SU-DHL-6 (cell line): ENCODE results near the gene MAML3.
A peak's percentile ranks its signal among the peaks of the same experiment; 100 is the strongest.

Experiments
- H2AFZ ChIP-seq: fragments of 200-600 bp; sonication (generic); 2 replicates; pipeline ENCODE4 v1.6.1; 2014; ENCODE audit warnings: low read depth, mild to moderate bottlenecking, moderate library complexity, mixed read lengths, antibody characterized with exemption, low read length; ENCODE audit not compliant: severe bottlenecking
- H3F3A ChIP-seq: fragments of 200-600 bp; shearing (Covaris generic); 2 replicates; pipeline ENCODE4 v1.6.0; 2016; ENCODE audit warnings: antibody characterized with exemption, mild to moderate bottlenecking; ENCODE audit not compliant: insufficient read depth
- H3K27ac ChIP-seq: fragments of 200-600 bp; sonication (generic); 2 replicates; pipeline ENCODE4 v1.5.1; 2016; ENCODE audit warnings: low read depth, mild to moderate bottlenecking, low read length, moderate library complexity, mixed read lengths
- H3K27me3 ChIP-seq: fragments of 200-600 bp; sonication (generic), shearing (Covaris generic); 2 replicates; pipeline ENCODE4 v1.6.0; 2014; ENCODE audit warnings: mild to moderate bottlenecking, low read length
- H3K36me3 ChIP-seq: fragments of 200-600 bp; sonication (generic); 2 replicates; pipeline ENCODE4 v1.6.1; 2014; ENCODE audit warnings: mild to moderate bottlenecking, low read length, mixed read lengths
- H3K4me2 ChIP-seq: fragments of 300-600, 200-600 bp; shearing (Covaris generic), sonication (generic); 2 replicates; pipeline ENCODE4 v1.6.0; 2014; ENCODE audit warnings: low read length, low read depth, mild to moderate bottlenecking; ENCODE audit not compliant: poor library complexity, severe bottlenecking
- H3K4me3 ChIP-seq: fragments of 200-600 bp; sonication (generic); 2 replicates; pipeline ENCODE4 v1.5.1; 2014; ENCODE audit warnings: antibody characterized with exemption, low read length, mild to moderate bottlenecking, mixed read lengths; ENCODE audit not compliant: insufficient read depth, poor library complexity, severe bottlenecking
- H3K79me2 ChIP-seq: fragments of 200-600 bp; sonication (generic); 2 replicates; pipeline ENCODE4 v1.6.1; 2014; ENCODE audit warnings: mild to moderate bottlenecking, low read length, moderate library complexity; ENCODE audit not compliant: insufficient read depth
- H3K9ac ChIP-seq: fragments of 200-600 bp; sonication (generic); 2 replicates; pipeline ENCODE4 v1.7.0; 2014; ENCODE audit warnings: mild to moderate bottlenecking, low read length
- H3K9me2 ChIP-seq: fragments of 200-600 bp; sonication (generic); replicated peaks from 2 replicates; pipeline ENCODE4 v1.6.1; 2014; ENCODE audit warnings: low read length; ENCODE audit not compliant: insufficient read depth
- H3K9me3 ChIP-seq: fragments of 200-600 bp; sonication (generic); 2 replicates; pipeline ENCODE4 v1.6.1; 2014; ENCODE audit warnings: low read length, mixed read lengths; ENCODE audit not compliant: insufficient read depth
- H4K20me1 ChIP-seq: fragments of 200-600 bp; sonication (generic); 2 replicates; pipeline ENCODE4 v1.6.1; 2014; ENCODE audit warnings: low read depth, mild to moderate bottlenecking, antibody characterized with exemption, low read length, moderate library complexity, mixed read lengths
- CTCF ChIP-seq: fragments of 200-600 bp; sonication (generic); IDR thresholded peaks from one replicate; pipeline ENCODE4 v1.5.1; 2017; ENCODE audit warnings: antibody characterized with exemption, mild to moderate bottlenecking, low read length, moderate library complexity; ENCODE audit not compliant: insufficient read depth, poor library complexity, severe bottlenecking
- EZH2phosphoT487 ChIP-seq: fragments of 200-600 bp; sonication (generic), shearing (Covaris generic); conservative IDR thresholded peaks from 2 replicates; pipeline ENCODE4 v1.6.1; 2018; ENCODE audit warnings: mild to moderate bottlenecking, antibody characterized with exemption, low read length, moderate library complexity, mixed read lengths

The MAML3 gene

GRCh38 chr4:140151699-140152012 is 2.3 kb downstream of the MAML3 start:
- Histone ChIP-seq H3K36me3 (no peaks in the 10 kb centered on the region), H3K4me2 (peak overlapping the region; percentile 88), H2AFZ (peak overlapping the region; percentile 87), H4K20me1 (no peaks in the 10 kb centered on the region), H3F3A (peaks cover 21% of the 10 kb centered on the region), H3K9me2 (no peaks in the 10 kb centered on the region), H3K79me2 (no peaks in the 10 kb centered on the region), H3K9me3 (no peaks in the 10 kb centered on the region), H3K9ac (peak overlapping the region; percentile 61), H3K4me3 (peak overlapping the region; percentile 63), H3K27ac (no peak overlapping the region), H3K27me3 (no peaks in the 10 kb centered on the region)
- TF ChIP-seq EZH2phosphoT487 (no peak), CTCF (no peak)

- Histone ChIP-seq H3K9ac (peak overlapping the region; percentile 61), H3K36me3 (no peaks in the 10 kb centered on the region), H3K9me3 (no peaks in the 10 kb centered on the region), H4K20me1 (no peaks in the 10 kb centered on the region), H3K4me3 (peak overlapping the region; percentile 63), H3F3A (peaks cover 16% of the 10 kb centered on the region), H3K27me3 (no peaks in the 10 kb centered on the region), H3K27ac (no peak overlapping the region), H3K4me2 (peak overlapping the region; percentile 88), H3K9me2 (no peaks in the 10 kb centered on the region), H2AFZ (peak overlapping the region; percentile 87), H3K79me2 (no peaks in the 10 kb centered on the region)
- TF ChIP-seq CTCF = no peak
- TF ChIP-seq EZH2phosphoT487 = no peak
Measured at GRCh38 chr4:140150886-140151698, 2.9 kb downstream of the MAML3 start.

GRCh38 chr4:140150636-140150885 is 3.4 kb downstream of the MAML3 start:
- H3K79me2 ChIP-seq = no peaks in the 10 kb centered on the region
- H3K9me3 ChIP-seq = no peaks in the 10 kb centered on the region
- TF ChIP-seq CTCF = no peak
- no peak for TF ChIP-seq EZH2phosphoT487
- H4K20me1 ChIP-seq = no peaks in the 10 kb centered on the region
- peak overlapping the region; percentile 63 for H3K4me3 ChIP-seq
- H3K27me3 ChIP-seq = no peaks in the 10 kb centered on the region
- H3K27ac ChIP-seq = no peak overlapping the region
- H3K9ac ChIP-seq = peak overlapping the region; percentile 61
- H3F3A ChIP-seq = peaks cover 16% of the 10 kb centered on the region
- H3K4me2 ChIP-seq = peak overlapping the region; percentile 88
- H2AFZ ChIP-seq = peak overlapping the region; percentile 87
- H3K9me2 ChIP-seq = no peaks in the 10 kb centered on the region
- no peaks in the 10 kb centered on the region for H3K36me3 ChIP-seq
